ENCODE results near the gene ADGRF3. TPM values are rescaled to one million over a fixed set of nuclear protein-coding genes. Genes with fewer than 3 reads are reported as not detected.

Gene ADGRF3
- total RNA-seq, 1 experiment from 2014 or later: 0.09 TPM

GRCh38 chr2:26356111-26356510, 9.5 kb upstream of the ADGRF3 start:
- Histone ChIP-seq H3K4me1 (ENCODE audit: insufficient read depth, low read length) (no peaks in the 10 kb centered on the region; the same call in 1 of the 2 replicates), H3K23me2 (ENCODE audit: insufficient read length, low read depth, low read length, poor library complexity, severe bottlenecking) (no peaks in the 10 kb centered on the region), H2BK120ac (ENCODE audit: low read depth, low read length, poor library complexity, severe bottlenecking) (no peak overlapping the region), H3K27ac (ENCODE audit: insufficient read length, low read depth, low read length) (no peak overlapping the region), H3K27me3 (ENCODE audit: insufficient read depth, low read length) (no peaks in the 10 kb centered on the region), H3K23ac (ENCODE audit: insufficient read length, low read depth, low read length) (no peak overlapping the region), H2BK20ac (ENCODE audit: low read depth, low read length, poor library complexity, severe bottlenecking) (no peak overlapping the region), H2BK12ac (ENCODE audit: insufficient read length, low read depth, low read length) (no peak overlapping the region), H2AK5ac (ENCODE audit: insufficient read length, low read length) (no peak overlapping the region), H3K4me2 (ENCODE audit: insufficient read depth, insufficient read length, low read length) (no peak overlapping the region), H3K4ac (ENCODE audit: low read depth, low read length) (no peak overlapping the region), H3K18ac (ENCODE audit: insufficient read length, low read depth, low read length) (no peak overlapping the region), H2BK15ac (ENCODE audit: low read depth, low read length) (no peak overlapping the region), H4K20me1 (ENCODE audit: control insufficient read depth, insufficient read depth, insufficient read length) (no peaks in the 10 kb centered on the region), H3K79me2 (ENCODE audit: insufficient read depth, low read length) (peaks cover 35% of the 10 kb centered on the region; the same call in 1 of the 2 replicates), H2AFZ (ENCODE audit: low read length) (no peak overlapping the region), H4K8ac (replicated peaks; ENCODE audit: insufficient read length, low read depth, low read length) (no peak overlapping the region), H3K9me3 (ENCODE audit: control insufficient read depth, low read depth, low read length) (no peaks in the 10 kb centered on the region), H3K79me1 (ENCODE audit: insufficient read depth, low read depth, low read length, poor library complexity, severe bottlenecking) (peaks cover 15% of the 10 kb centered on the region), H2BK5ac (ENCODE audit: insufficient read length, low read length) (no peak overlapping the region), H3K56ac (ENCODE audit: insufficient read length, low read depth, low read length) (no peak overlapping the region), H3K9ac (ENCODE audit: extremely low read depth, insufficient read length, low read length) (no peak overlapping the region), H3T11ph (ENCODE audit: low read length) (no peak overlapping the region), H4K91ac (ENCODE audit: insufficient read length, low read depth, low read length) (no peak overlapping the region), H4K5ac (ENCODE audit: insufficient read length, low read depth, low read length) (no peak overlapping the region), H3K14ac (ENCODE audit: insufficient read depth, low read length) (no peak overlapping the region)
- H3K9me3 Mint-ChIP-seq: no peaks in the 10 kb centered on the region
- DNase-seq: no peak
- no peak for TF ChIP-seq CTCF (conservative IDR thresholded peaks at IDR 0.05)
- H3K4me3 Mint-ChIP-seq: no peak overlapping the region
- WGBS (ENCODE audit: extremely low coverage, insufficient read length, low lambda C conversion rate): no CpG with 5 or more reads among the region's 2 CpGs
- H3K27ac Mint-ChIP-seq: no peak overlapping the region; a peak in 1 of 7 replicates
- H3K4me1 Mint-ChIP-seq: peaks cover 22 to 27% of the 10 kb centered on the region in 2 experiments
- no peaks in the 10 kb centered on the region for H3K27me3 Mint-ChIP-seq (ENCODE audit: low read depth)
- peaks cover 0 to 7% (median 5%) of the 10 kb centered on the region in 3 experiments; a peak in 4 of 7 replicates for H3K36me3 Mint-ChIP-seq (ENCODE audit: insufficient read depth in 1 of 3, low read depth in 3 of 3)

All from H9 (cell line).